HCT116 (cell line): ENCODE measurements around the gene SUB1. TPM values are rescaled to one million over a fixed set of nuclear protein-coding genes. Genes with fewer than 3 reads are reported as not detected.

ENCODE experiments used
- ATAC-seq: fragments of 200-7000 bp; cut with Tn5 transposase; 2 replicates; pipeline ENCODE4 v1.9.1; 2020; ENCODE audit warnings: mild to moderate bottlenecking, moderate library complexity
- BruUV-seq: library from RNA; stranded (reverse); fragments of 400-500 nt; replicated peaks from 2 replicates; lab custom pipeline; 2021; lab: Mats Ljungman, UMichigan
- CTCF ChIA-PET: fragments of 300-600 bp; sonication (Branson Sonifier 250); formaldehyde crosslinking; loops from one replicate; lab custom pipeline; 2021; ENCODE audit warnings: antibody characterized with exemption; lab: Charles Lee
- POLR2A ChIA-PET: fragments of 300-600, 350-600 bp; sonication (Branson Sonifier 250); formaldehyde crosslinking; loops from one replicate; lab custom pipeline; 2021; ENCODE audit warnings: antibody characterized with exemption; lab: Charles Lee
- RAD21 ChIA-PET, 2 experiments: fragments of 300-600 bp; sonication (Branson Sonifier 250); formaldehyde crosslinking; loops; one replicate each; lab custom pipeline; 2023; ENCODE audit warnings: low total read pairs in 2 of 2; ENCODE audit not compliant: uncharacterized antibody in 2 of 2, unreplicated experiment in 2 of 2, low non-redundant PET in 1 of 2; lab: Charles Lee
- DNase-seq: peaks from one replicate; pipeline ENCODE4 v3.0.0-alpha.2; 2010; ENCODE audit warnings: low read depth, low spot score
- H2AFZ ChIP-seq: fragments of 200-600 bp; shearing (Covaris generic), sonication (generic); 2 replicates; pipeline ENCODE4 v1.6.1; 2017; ENCODE audit warnings: low read depth, mixed run types, mixed read lengths, antibody characterized with exemption, low read length; ENCODE audit not compliant: poor library complexity, severe bottlenecking
- H3K27ac ChIP-seq: 2 replicates; pipeline ENCODE4 v1.5.1; 2012; ENCODE audit warnings: low read depth, low read length
- H3K27me3 ChIP-seq: fragments of 200-600 bp; sonication (generic); 2 replicates; pipeline ENCODE4 v1.6.1; 2016; ENCODE audit warnings: mixed run types, low read length, mixed read lengths; ENCODE audit not compliant: insufficient read depth
- H3K36me3 ChIP-seq, 2 experiments: fragments of 200-500 bp in 1 of 2; fragments of 200-600 bp in 1 of 2; sonication (Bioruptor generic) in 1 of 2; sonication (generic) in 1 of 2; 2 replicates each; pipeline versions ENCODE4 v1.5.1 to v1.6.1; 2014 to 2016; ENCODE audit warnings: low read length in 2 of 2, inconsistent platforms in 1 of 2, mixed read lengths in 1 of 2, mixed run types in 1 of 2; ENCODE audit not compliant: insufficient read depth in 2 of 2, control insufficient read depth in 1 of 2
- H3K4me1 ChIP-seq, 2 experiments: fragments of 200-600 bp in 1 of 2; sonication (generic) in 1 of 2; 2 replicates each; pipeline versions ENCODE4 v1.5.1 to v1.6.1; 2012 to 2017; ENCODE audit warnings: low read length in 2 of 2, inconsistent platforms in 1 of 2, mild to moderate bottlenecking in 1 of 2, mixed read lengths in 1 of 2, mixed run types in 1 of 2, moderate library complexity in 1 of 2; ENCODE audit not compliant: insufficient read depth in 2 of 2, control insufficient read depth in 1 of 2
- H3K4me2 ChIP-seq: fragments of 200-600 bp; sonication (generic); 2 replicates; pipeline ENCODE4 v1.6.1; 2017; ENCODE audit warnings: mixed run types, low read length, mixed read lengths
- H3K4me3 ChIP-seq, 2 experiments: fragments of 200-600 bp in 1 of 2; sonication (generic) in 1 of 2; replicated peaks in 1 of 2; 2 replicates each; pipeline ENCODE4 v1.5.1; 2011 to 2016; ENCODE audit warnings: low read length in 2 of 2, control low read depth in 1 of 2, low read depth in 1 of 2, mild to moderate bottlenecking in 1 of 2, mixed read lengths in 1 of 2, mixed run types in 1 of 2
- H3K79me2 ChIP-seq: fragments of 200-600 bp; sonication (generic); 2 replicates; pipeline ENCODE4 v1.6.1; 2017; ENCODE audit warnings: mild to moderate bottlenecking, mixed run types, low read length, moderate library complexity, mixed read lengths; ENCODE audit not compliant: insufficient read depth
- H3K9ac ChIP-seq: fragments of 200-600 bp; sonication (generic); 2 replicates; pipeline ENCODE4 v1.6.1; 2016; ENCODE audit warnings: low read length, mixed read lengths
- H3K9me2 ChIP-seq: fragments of 200-600 bp; sonication (generic), shearing (Covaris generic); 2 replicates; pipeline ENCODE4 v1.6.1; 2017; ENCODE audit warnings: mixed run types, mild to moderate bottlenecking, moderate library complexity; ENCODE audit not compliant: insufficient read depth
- H3K9me3 ChIP-seq, 2 experiments: fragments of 200-500 bp in 1 of 2; fragments of 200-600 bp in 1 of 2; sonication (Bioruptor generic) in 1 of 2; sonication (generic) in 1 of 2; 2 replicates each; pipeline ENCODE4 v1.6.1; 2014 to 2017; ENCODE audit warnings: low read length in 2 of 2, mixed read lengths in 2 of 2, inconsistent platforms in 1 of 2, low read depth in 1 of 2, mild to moderate bottlenecking in 1 of 2, mixed run types in 1 of 2, moderate library complexity in 1 of 2; ENCODE audit not compliant: control insufficient read depth in 1 of 2, insufficient read depth in 1 of 2
- H4K20me1 ChIP-seq: fragments of 200-600 bp; sonication (generic), shearing (Covaris generic); 2 replicates; pipeline ENCODE4 v1.6.1; 2017; ENCODE audit warnings: mixed run types, mild to moderate bottlenecking, moderate library complexity; ENCODE audit not compliant: insufficient read depth
- CBX3 ChIP-seq: IDR thresholded peaks from 2 replicates; pipeline ENCODE4 v1.6.1; 2012; ENCODE audit warnings: low read depth
- FOSL1 ChIP-seq: IDR thresholded peaks from 2 replicates; pipeline ENCODE4 v1.6.1; 2012; ENCODE audit warnings: low read depth
- POLR2A ChIP-seq: IDR thresholded peaks from 2 replicates; pipeline ENCODE4 v1.7.0; 2011; ENCODE audit warnings: borderline replicate concordance; ENCODE audit not compliant: insufficient read depth, insufficient read length; ENCODE audit errors: extremely low read depth
- SIN3A ChIP-seq: IDR thresholded peaks from 2 replicates; pipeline ENCODE4 v1.6.1; 2012; ENCODE audit warnings: low read depth
- ZFX ChIP-seq: fragments of 450-650 bp; IDR thresholded peaks from 2 replicates; pipeline ENCODE4 v1.6.1; 2017
- intact Hi-C: fragments of 100-400 bp; cut with micrococcal nuclease; formaldehyde crosslinking; loops from 2 replicates; pipeline ENCODE4 v1.10.0; 2022
- total RNA-seq: library from RNA; stranded (reverse); gene quantifications from one replicate; pipeline ENCODE4 v1.2.1, GENCODE V29; 2021; ENCODE audit not compliant: unreplicated experiment
- TF ChIP-seq, protein P1 (sequence below), 3 experiments: fragments of 200-600 bp in 1 of 3; sonication (generic) in 1 of 3; IDR thresholded peaks in 2 of 3; conservative IDR thresholded peaks in 1 of 3; 2 replicates each; pipeline ENCODE4 v1.5.1; 2012 to 2017; ENCODE audit warnings: low read depth in 2 of 3, low read length in 2 of 3, antibody characterized with exemption in 1 of 3, borderline replicate concordance in 1 of 3, control low read depth in 1 of 3, mild to moderate bottlenecking in 1 of 3, mixed read lengths in 1 of 3, mixed run types in 1 of 3, moderate library complexity in 1 of 3; ENCODE audit not compliant: insufficient read depth in 1 of 3

SUB1 gene
- total RNA-seq, 1 experiment from 2014 or later: 216 TPM

DNA sequence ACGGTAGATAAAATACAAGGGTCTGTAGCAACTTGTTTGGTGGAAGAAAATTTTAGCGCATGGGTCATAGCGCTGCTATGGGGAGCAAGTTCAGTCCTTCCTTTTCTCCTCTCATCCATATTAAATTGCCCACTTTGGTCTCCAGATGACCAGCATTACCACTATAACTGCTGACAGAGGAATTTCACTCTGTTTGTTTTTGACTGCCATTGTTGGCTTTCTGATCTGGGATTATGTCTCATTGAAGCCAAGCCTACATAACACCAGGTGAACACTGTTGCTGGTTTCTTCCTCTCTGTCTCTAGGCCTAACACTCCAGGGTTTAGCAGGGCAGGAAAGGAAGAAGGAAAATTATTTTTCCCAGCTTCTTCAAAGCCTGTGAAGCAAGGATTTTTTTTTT lies 6.6 kb upstream of the SUB1 start:
- no peaks in the 10 kb centered on the region for H3K79me2 ChIP-seq
- POLR2A ChIA-PET: no interaction called here
- CTCF ChIA-PET: interaction anchor here (0.8 kb wide), 1 partner anchor 11 kb away, joined by 3 read pairs; no protein-coding TSS in a partner anchor

More for the DNA sequence above, 6.6 kb upstream of the SUB1 start:
- Histone ChIP-seq H3K27ac (no peak overlapping the region), H3K9me2 (no peaks in the 10 kb centered on the region), H4K20me1 (no peaks in the 10 kb centered on the region), H3K4me1 (peaks cover 0 to 5% of the 10 kb centered on the region in 2 experiments; a peak in 1 of 4 replicates), H2AFZ (no peak overlapping the region), H3K4me2 (no peak overlapping the region), H3K4me3 (no peak overlapping the region), H3K9me3 (no peaks in the 10 kb centered on the region), H3K9ac (no peak overlapping the region), H3K36me3 (no peaks in the 10 kb centered on the region), H3K27me3 (0 out of 2 replicates have a peak, but pooled peaks cover 5% of the 10 kb centered on the region)
- intact Hi-C loops: no loop called here
- RAD21 ChIA-PET: no interaction called here
- TF ChIP-seq CBX3 (no peak), SIN3A (no peak), POLR2A (no peak), FOSL1 (no peak), ZFX (no peak)
- TF ChIP-seq, protein P1, sequence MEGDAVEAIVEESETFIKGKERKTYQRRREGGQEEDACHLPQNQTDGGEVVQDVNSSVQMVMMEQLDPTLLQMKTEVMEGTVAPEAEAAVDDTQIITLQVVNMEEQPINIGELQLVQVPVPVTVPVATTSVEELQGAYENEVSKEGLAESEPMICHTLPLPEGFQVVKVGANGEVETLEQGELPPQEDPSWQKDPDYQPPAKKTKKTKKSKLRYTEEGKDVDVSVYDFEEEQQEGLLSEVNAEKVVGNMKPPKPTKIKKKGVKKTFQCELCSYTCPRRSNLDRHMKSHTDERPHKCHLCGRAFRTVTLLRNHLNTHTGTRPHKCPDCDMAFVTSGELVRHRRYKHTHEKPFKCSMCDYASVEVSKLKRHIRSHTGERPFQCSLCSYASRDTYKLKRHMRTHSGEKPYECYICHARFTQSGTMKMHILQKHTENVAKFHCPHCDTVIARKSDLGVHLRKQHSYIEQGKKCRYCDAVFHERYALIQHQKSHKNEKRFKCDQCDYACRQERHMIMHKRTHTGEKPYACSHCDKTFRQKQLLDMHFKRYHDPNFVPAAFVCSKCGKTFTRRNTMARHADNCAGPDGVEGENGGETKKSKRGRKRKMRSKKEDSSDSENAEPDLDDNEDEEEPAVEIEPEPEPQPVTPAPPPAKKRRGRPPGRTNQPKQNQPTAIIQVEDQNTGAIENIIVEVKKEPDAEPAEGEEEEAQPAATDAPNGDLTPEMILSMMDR (IDR thresholded peaks at IDR 0.05 in 2 of 3, conservative IDR thresholded peaks at IDR 0.05 in 1 of 3; ENCODE audit: borderline replicate concordance in 1 of 3, insufficient read depth in 1 of 3, low read depth in 2 of 3, low read length in 2 of 3): no peak
- ATAC-seq (no peak), DNase-seq (no peak)
- BruUV-seq: no TSS peak
